Inferior parietal cortex (tissue), 1 donor: ENCODE data around the gene NT5DC4.
"Not testable (repeated sequence)": the region's sequence is repeated elsewhere in the genome, so short reads cannot be mapped to it uniquely, and the experiment has no call there.

Experiments
- DNase-seq: peaks from one replicate; pipeline ENCODE4 v3.0.0-alpha.2; 2016; ENCODE audit errors: extremely low spot score

NT5DC4 gene

DNA sequence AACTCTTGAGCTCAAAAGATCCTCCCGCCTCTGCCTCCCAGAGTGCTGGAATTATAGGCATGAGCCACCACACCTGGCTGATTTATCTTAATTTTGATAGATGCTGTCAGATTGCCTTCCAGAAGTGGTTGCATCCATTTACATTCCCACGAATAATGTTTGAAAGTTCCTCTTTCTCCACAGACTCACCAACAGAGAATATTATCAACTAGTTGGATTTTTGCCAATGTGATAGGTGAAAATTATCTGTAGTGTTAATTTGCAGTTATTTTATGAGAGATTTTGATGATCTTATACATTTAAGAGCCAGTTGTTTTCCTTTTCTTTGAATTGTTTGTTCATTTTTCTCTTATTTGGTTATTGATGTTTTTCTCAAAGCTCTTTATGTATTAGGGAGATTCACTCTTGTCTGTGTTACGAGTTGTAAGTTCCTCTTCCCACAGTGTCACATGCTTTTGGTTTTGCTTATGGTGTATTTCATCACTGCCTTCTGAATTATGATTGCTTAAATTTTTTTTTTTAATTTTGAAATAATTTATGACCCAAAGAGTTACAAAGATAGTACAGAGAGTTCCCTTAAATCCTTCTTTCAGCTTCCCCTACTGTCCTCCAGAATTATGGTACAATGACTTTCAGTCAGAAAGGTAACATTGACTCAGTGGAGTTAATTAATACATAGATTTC, 20.7 kb upstream of the NT5DC4 start:
- DNase-seq = no peak

DNA sequence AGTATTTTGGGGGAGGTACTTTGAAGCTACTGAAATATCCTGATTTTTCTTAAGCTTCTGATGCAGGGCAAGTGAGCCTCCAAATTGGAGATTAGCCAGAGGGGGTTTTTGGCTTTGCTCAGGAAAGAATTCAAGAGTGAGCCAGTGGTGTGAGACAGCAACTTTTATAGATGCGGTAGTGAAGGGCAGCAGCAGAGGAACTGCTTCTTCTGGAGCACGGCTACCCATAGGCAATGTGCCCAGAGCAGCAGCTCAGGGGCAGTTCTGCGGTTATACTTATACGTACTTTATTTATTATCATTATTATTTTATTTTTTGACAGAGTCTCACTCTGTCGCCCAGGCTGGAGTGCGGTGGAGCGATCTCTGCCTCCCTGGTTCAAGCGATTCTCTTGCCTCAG, 19.8 kb upstream of the NT5DC4 start:
- no peak for DNase-seq

GRCh38 chr2:112703684-112704083, 17.1 kb upstream of the NT5DC4 start:
- no peak for DNase-seq

- no peak for DNase-seq
These were observed 15.2 kb upstream of the NT5DC4 start for GRCh38 chr2:112705575-112705974.

DNA sequence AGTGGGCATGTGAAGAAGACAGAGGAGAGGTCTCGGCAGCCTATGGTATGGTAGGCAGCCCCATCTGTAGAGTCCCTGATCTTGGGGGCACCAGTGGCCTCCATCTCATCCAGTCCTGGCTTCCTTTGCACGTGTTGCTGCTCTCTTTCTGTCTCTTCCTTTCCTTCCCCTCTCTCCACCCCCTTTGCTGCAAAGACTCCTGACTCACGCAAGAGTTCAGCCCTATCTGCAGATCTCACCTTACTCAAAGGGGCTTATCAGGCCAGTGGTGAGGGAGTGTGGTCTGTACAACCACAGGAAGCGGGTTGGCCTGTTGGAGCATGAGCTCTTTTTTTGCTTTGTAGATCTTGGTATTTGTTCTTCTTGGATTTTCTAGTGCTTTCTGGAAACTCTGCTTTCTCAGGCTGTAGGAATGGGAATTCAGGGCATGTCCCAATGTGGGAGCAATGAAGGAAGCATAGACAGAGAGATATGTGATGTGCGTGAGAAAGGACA, 14.6 kb upstream of the NT5DC4 start:
- no peak for DNase-seq

DNA sequence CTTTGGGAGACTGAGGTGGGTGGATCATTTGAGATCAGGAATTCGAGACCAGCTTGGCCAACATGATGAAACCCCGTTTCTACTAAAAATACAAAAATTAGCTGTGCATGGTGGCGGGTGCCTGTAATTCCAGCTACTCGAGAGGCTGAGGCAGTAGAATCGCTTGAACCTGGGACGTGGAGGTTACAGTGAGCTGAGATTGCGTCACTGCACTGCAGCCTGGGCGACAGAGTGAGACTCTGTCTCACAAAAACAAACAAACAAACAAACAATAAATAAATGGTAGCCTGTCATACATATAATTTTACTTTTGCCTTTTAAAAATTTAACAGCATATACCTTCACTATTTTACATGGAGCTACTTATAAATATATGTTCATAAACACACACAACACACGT, 13.9 kb upstream of the NT5DC4 start:
- not testable (repeated sequence) for DNase-seq

- DNase-seq = no peak
These were observed 11.9 kb upstream of the NT5DC4 start for GRCh38 chr2:112708968-112709367.

DNA sequence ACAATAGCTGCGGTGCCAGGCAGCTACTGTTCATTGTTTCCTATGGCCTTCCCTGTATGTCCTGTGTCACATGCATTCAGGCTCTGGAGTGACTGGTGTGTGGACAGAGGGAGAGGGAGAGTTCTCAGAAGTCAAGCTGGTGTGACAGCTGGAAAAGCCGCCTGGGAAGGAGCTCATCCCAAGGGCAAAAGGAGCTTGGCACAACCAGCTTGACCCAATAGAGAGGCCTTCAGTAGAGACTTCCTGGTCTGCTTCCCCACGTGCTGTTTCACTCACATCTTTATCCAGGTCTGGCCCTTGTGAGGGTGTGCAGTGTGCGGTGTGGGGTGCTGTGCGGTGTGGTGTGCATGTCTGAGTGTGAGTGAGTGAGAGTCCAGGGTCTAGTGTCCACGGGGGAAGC, 11.1 kb upstream of the NT5DC4 start:
- DNase-seq = no peak

DNA sequence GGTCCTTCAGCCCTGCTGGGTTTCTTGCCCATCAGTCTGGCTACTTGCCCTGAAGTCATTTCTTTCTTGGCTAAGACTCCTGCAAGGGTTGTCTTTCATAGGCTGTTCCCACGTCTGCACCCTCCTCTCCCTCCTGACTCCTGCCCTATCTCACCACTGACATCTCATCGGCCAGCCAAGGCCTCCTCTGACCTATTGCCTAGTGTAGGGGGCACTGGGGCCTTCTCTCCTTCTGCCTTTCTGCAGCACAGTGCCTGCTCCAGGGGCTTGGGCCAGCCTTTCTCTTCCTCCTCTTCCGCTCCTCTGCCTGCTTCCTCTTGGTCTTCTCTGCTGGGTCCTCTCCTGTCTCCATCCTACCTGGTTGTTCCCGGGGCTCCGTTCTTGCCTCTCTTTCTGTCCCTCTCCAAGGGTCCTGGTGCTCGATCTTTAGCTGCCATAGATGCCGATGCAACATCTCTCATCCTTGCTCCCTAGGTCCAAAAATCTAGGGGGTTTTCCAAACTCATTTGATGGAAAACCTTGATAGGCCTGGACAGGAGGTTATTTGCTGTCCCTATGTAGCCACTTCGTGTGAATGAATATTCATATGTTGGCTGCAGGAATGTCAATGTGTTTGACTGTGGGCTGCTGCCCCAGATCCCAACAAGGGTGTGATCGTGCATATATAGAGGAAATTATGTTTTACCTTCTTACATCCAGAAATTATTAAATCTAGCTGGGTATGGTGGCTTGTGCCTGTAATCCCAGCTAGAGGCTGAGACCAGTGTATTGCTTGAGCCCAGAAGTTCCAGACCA, 9.7 kb upstream of the NT5DC4 start:
- DNase-seq = no peak

DNA sequence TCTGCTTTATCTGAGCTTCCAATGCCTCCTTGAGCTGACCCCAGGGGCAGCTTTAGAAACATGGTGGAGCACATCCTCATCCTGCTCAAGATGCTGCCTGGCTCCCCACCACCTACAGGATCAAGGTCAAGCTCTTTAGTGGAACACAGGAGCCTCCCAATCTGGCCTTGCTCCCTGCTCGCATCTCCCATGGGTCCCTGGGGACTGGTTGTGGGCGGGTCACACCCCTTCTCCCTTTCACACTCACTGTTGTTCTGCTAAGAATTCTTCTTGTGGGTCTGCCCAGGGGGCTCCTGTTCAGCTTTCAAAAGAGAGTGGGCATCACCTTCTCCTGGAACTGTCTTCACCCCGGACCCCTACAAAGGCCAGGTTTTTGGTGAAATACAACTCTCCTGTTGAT, 8.4 kb upstream of the NT5DC4 start:
- DNase-seq = no peak

DNA sequence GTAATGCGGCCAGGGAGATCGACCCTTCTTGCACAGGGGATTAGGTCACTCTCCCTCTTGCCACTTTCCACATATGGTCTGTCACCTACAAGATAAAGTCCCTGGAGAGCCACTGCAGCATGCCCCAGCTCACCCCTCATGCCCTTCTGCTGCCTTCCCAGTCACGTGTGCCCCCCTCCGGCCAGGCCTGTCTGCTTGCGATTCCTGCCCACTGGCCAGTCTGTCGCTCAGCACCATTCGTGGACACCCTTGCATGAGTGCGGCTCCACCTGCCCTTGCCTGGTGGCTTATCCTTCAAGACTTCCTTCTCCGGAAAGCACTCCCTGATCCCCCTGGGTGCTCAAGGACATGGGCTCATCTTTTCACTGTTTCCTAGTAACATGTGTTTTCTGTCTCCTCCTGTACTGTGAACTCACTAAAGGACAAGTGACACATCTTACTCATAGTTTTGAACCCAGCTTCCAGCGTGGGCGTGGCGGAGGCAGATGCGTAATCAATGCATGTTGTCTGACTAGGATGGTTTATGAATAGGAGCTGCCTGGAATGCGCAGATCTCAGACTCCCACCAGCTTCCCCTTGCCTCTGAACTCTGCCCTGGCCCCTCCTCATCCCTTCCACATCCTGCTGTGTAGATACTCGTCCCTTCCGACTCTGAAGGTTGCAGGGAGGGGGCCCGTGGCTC, 7.8 kb upstream of the NT5DC4 start:
- DNase-seq = no peak

DNA sequence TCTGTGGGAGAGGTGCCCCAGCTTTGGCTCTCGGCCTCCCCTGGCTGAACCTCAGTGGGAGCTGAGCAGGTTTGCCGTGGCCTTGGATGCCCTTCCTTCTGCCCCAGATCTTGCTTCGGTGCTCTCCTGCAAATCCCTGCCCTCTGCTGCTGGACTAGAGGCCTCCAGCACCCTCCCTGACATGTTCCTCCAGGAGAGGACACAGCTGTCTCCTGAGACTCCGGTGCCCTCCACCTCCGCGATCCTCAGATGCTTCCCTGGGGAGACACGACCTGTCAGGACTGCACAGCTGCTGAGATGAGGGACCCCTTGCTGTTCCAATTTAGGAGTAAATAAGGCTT, 7.3 kb upstream of the NT5DC4 start:
- no peak for DNase-seq

- DNase-seq = no peak
These were observed 6.9 kb upstream of the NT5DC4 start for GRCh38 chr2:112713926-112714325.

DNA sequence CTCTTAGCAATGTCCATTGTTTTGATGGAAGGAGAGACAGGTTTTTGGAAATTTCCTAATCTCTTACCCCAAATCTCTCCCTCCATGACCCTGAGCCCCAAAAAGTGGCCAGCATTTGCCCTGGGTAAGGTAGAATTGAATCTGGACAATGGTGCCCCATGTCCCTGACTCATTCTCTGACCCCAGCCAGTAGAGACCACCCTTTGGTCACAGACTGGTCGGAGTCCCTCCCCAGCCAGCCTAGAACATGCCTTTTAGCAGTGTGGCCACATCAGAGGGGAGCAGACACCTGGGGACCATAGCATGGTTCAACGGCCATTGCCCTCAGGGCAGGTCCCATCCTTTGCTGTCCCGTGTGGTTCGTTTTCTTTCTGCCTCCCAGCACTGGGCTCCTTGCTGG, 6.5 kb upstream of the NT5DC4 start:
- DNase-seq = no peak

GRCh38 chr2:112714836-112715631, 5.8 kb upstream of the NT5DC4 start:
- no peak for DNase-seq

GRCh38 chr2:112716094-112716493, 4.7 kb upstream of the NT5DC4 start:
- not testable (repeated sequence) for DNase-seq

- DNase-seq = not testable (repeated sequence)
These were observed 3.9 kb upstream of the NT5DC4 start for GRCh38 chr2:112716826-112717352.

DNA sequence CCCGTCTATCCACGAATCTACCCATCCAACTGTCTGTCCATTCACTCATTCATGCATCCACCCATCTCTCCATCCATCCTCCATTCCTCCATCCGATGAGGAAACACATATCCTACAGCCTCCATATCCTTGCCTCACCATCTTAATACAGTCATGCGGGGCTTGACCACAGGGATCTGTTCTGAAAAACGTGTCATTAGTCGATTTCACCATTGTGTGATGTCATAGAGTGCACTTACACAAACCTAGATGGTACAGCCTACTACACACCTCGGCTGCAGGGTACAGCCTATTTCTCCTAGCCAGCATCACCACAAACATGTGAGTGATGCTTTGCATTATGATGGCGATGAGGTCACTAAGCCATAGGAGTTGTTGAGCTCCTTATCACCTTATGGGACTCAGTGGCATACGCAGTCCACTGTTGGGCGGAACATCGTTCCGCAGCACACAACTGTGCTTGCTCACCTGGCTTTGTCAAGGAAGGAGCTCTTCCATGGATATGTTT, 1.9 kb upstream of the NT5DC4 start:
- DNase-seq = no peak

DNA sequence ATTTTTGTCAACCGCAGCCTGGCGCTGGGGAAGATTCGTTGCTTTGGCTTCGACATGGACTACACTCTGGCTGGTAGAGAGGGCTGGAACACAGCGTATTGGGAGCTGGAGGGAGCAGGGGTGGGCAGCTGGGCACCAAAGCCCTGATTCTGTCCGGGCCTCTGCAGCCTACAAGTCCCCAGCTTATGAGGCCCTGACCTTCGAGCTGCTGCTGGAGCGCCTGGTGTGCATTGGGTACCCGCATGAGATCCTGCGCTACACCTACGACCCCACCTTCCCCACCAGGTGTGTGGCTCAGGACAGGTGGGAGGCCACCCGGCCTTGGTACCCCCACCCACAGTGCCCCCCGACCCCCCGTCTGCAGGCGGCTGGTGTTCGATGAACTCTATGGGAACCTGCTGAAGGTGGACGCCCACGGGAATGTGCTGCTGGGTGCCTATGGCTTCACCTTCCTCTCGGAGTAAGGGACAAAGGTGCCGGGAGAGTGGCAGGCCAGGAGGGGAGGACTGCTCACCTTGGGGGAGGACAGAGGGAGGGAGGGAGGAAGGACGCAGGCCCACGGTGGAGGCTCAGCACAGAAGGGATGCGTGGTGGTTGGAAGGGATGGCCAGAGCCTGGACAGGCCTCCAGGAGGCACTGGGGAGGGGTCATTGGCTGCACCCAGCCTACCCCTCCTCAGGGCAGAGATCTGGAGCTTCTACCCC, 1.2 kb downstream of the NT5DC4 start:
- no peak for DNase-seq

DNA sequence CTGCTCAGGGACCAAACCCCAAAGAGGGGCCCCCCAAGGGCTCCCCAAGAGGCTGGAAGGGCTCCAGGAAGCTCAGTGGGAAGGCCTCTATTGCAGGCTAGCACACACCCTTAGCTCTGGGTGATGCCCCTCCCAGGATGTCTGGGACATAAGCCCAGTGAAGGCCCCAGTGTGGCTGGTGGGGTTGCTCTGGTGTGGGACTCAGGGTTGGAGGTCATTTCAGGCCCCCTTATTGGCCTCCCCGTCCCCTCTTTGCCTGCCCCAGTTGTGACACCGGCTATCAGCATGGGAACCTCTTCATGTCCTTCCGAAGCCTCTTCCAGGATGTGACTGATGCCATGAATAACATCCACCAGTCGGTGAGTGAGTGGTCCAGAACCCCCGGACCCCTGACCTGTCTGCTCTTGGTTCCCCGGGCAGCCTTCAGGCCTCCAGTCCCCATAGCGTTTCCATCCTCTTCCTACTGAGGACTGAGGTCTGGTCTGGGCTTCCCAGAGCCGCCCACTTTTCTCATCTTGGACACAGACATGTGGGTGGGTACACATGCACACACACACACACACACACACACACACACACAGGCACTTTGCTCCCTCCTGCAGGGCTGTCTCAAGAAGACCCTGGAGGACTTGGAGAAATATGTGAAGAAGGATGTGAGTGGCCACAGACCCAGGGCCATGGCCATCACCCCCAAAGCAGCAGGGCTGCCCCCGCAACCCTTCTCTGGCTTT, 2.2 kb downstream of the NT5DC4 start:
- no peak for DNase-seq
